CD4-positive, alpha-beta memory T cell (primary cell): ENCODE measurements around the gene KDM5C. TPM values are rescaled to one million over a fixed set of nuclear protein-coding genes. Genes with fewer than 3 reads are reported as not detected.
A peak's percentile ranks its signal among the peaks of the same experiment; 100 is the strongest.

Experiments used
- CTCF ChIA-PET: fragments of 350-600 bp; sonication (Branson Sonifier 250); formaldehyde crosslinking; loops from one replicate; lab custom pipeline; 2021; ENCODE audit warnings: inconsistent platforms; ENCODE audit not compliant: partially characterized antibody; lab: Charles Lee
- POLR2A ChIA-PET: fragments of 350-600 bp; sonication (Branson Sonifier 250); formaldehyde crosslinking; loops from one replicate; lab custom pipeline; 2021; ENCODE audit not compliant: partially characterized antibody; lab: Charles Lee
- DNase-seq, 5 donors: peaks; one replicate each; pipeline versions ENCODE4 v3.0.0 to v3.0.0-alpha.2; 2020 to 2022; ENCODE audit warnings: mixed read lengths in 1 of 5
- H3K27ac ChIP-seq: one replicate; pipeline ENCODE4 v1.7.0; 2013; ENCODE audit warnings: low read depth, low read length
- H3K27me3 ChIP-seq: 2 replicates; pipeline ENCODE4 v1.7.0; 2013; ENCODE audit warnings: mild to moderate bottlenecking, low read length, moderate library complexity; ENCODE audit not compliant: insufficient read depth
- H3K36me3 ChIP-seq: 2 replicates; pipeline ENCODE4 v1.7.0; 2013; ENCODE audit warnings: mild to moderate bottlenecking, low read length, moderate library complexity; ENCODE audit not compliant: insufficient read depth
- H3K4me1 ChIP-seq: 2 replicates; pipeline ENCODE4 v1.7.0; 2013; ENCODE audit warnings: mild to moderate bottlenecking, low read length, moderate library complexity; ENCODE audit not compliant: insufficient read depth
- H3K4me3 ChIP-seq, 2 donors: one replicate each; pipeline ENCODE4 v1.7.0; 2013; ENCODE audit warnings: low read length in 2 of 2, mild to moderate bottlenecking in 1 of 2
- H3K9me3 ChIP-seq, 2 donors: one replicate each; pipeline ENCODE4 v1.7.0; 2013; ENCODE audit warnings: low read length in 2 of 2, control low read depth in 1 of 2; ENCODE audit not compliant: control insufficient read depth in 1 of 2
- H3K27ac Mint-ChIP-seq, 7 donors: one replicate each; pipeline ENCODE4 v1.8.0; 2020 to 2021; ENCODE audit warnings: mixed read lengths in 7 of 7, mild to moderate bottlenecking in 6 of 7, inconsistent platforms in 3 of 7, moderate library complexity in 3 of 7
- H3K27me3 Mint-ChIP-seq, 2 donors: one replicate each; pipeline ENCODE4 v1.8.0; 2020 to 2021; ENCODE audit warnings: mixed read lengths in 2 of 2
- H3K36me3 Mint-ChIP-seq, 2 donors: one replicate each; pipeline ENCODE4 v1.8.0; 2020 to 2021; ENCODE audit warnings: mixed read lengths in 2 of 2, inconsistent platforms in 1 of 2, mild to moderate bottlenecking in 1 of 2
- H3K4me1 Mint-ChIP-seq, 4 donors: one replicate each; pipeline ENCODE4 v1.8.0; 2020 to 2021; ENCODE audit warnings: mixed read lengths in 4 of 4, mild to moderate bottlenecking in 1 of 4
- H3K4me3 Mint-ChIP-seq, 8 donors: one replicate each; pipeline ENCODE4 v1.8.0; 2020 to 2021; ENCODE audit warnings: mixed read lengths in 8 of 8, mild to moderate bottlenecking in 7 of 8, moderate library complexity in 6 of 8, inconsistent platforms in 3 of 8
- H3K9me3 Mint-ChIP-seq, 8 donors: one replicate each; pipeline ENCODE4 v1.8.0; 2020 to 2021; ENCODE audit warnings: mixed read lengths in 8 of 8, mild to moderate bottlenecking in 5 of 8, inconsistent platforms in 3 of 8, moderate library complexity in 1 of 8
- intact Hi-C: fragments of 100-400 bp; cut with micrococcal nuclease; formaldehyde crosslinking; loops from one replicate; pipeline ENCODE4 v1.15.1; 2023
- polyA plus RNA-seq, 2 donors: library from polyadenylated mRNA; unstranded; fragments of 300-500 nt; fragmentation: Illumina TruSeq; gene quantifications; one replicate each; pipeline ENCODE4 v1.2.3, GENCODE V29; 2021
- total RNA-seq, 2 experiments: library from RNA; stranded (reverse); gene quantifications; one replicate each; pipeline ENCODE4 v1.2.3, GENCODE V29; 2021

KDM5C gene
- total and polyA plus RNA-seq, 4 experiments from 2014 or later: 8.0 to 127 (median 73.3) TPM

- no peaks in the 10 kb centered on the region for H3K36me3 Mint-ChIP-seq
These were observed 38.6 kb upstream of the KDM5C start for GRCh38 chrX:53263597-53264094.

GRCh38 chrX:53262918-53263394 lies 37.9 kb upstream of the KDM5C start:
- H3K27ac ChIP-seq: no peak overlapping the region
- H3K4me3 ChIP-seq: no peak overlapping the region
- no peaks in the 10 kb centered on the region for H3K9me3 ChIP-seq
- intact Hi-C loops: no loop called here
- no peaks in the 10 kb centered on the region for H3K27me3 ChIP-seq
- no peaks in the 10 kb centered on the region for H3K27me3 Mint-ChIP-seq
- H3K4me3 Mint-ChIP-seq: peak overlapping the region in 2 of 8 donors; percentile 53 to 54
- no peaks in the 10 kb centered on the region for H3K36me3 ChIP-seq
- H3K4me1 Mint-ChIP-seq: peaks cover 22 to 29% (median 25%) of the 10 kb centered on the region in 4 donors
- H3K4me1 ChIP-seq: peaks cover 21% of the 10 kb centered on the region
- no peak for DNase-seq
- POLR2A ChIA-PET: interaction anchor here (0.7 kb wide), 1 partner anchor 37 kb away, joined by 3 read pairs; no protein-coding TSS in a partner anchor
- peaks cover 0 to 2% (median 0%) of the 10 kb centered on the region in 8 donors for H3K9me3 Mint-ChIP-seq
- H3K36me3 Mint-ChIP-seq: no peaks in the 10 kb centered on the region
- H3K27ac Mint-ChIP-seq: peak overlapping the region in 3 of 7 donors; percentile 34 to 52 (median 43)
- CTCF ChIA-PET: interaction anchor here (1.0 to 1.4 kb wide), 2 partner anchors 10 to 21 kb away, joined by 3 to 5 read pairs; no protein-coding TSS in a partner anchor

More at GRCh38 chrX:53263597-53264094, 38.6 kb upstream of the KDM5C start:
- ChIA-PET POLR2A (interaction anchor here (0.7 kb wide), 1 partner anchor 38 kb away, joined by 3 read pairs; no protein-coding TSS in a partner anchor), CTCF (interaction anchor here (1.4 kb wide), 1 partner anchor 21 kb away, joined by 5 read pairs; no protein-coding TSS in a partner anchor)
- Histone ChIP-seq H3K36me3 (no peaks in the 10 kb centered on the region), H3K4me3 (no peak overlapping the region), H3K4me1 (peaks cover 21% of the 10 kb centered on the region), H3K27ac (no peak overlapping the region), H3K9me3 (no peaks in the 10 kb centered on the region), H3K27me3 (no peaks in the 10 kb centered on the region)
- no peaks in the 10 kb centered on the region for H3K27me3 Mint-ChIP-seq
- no peak for DNase-seq
- peak overlapping the region in 3 of 8 donors; percentile 62 to 71 (median 65) for H3K4me3 Mint-ChIP-seq
- H3K4me1 Mint-ChIP-seq: peaks cover 22 to 29% (median 25%) of the 10 kb centered on the region in 4 donors
- H3K9me3 Mint-ChIP-seq: peaks cover 0 to 2% (median 0%) of the 10 kb centered on the region in 8 donors
- intact Hi-C loops: no loop called here
- peak overlapping the region in 2 of 7 donors; percentile 1 to 46 for H3K27ac Mint-ChIP-seq

GRCh38 chrX:53262189-53262917 lies 37.3 kb upstream of the KDM5C start:
- ChIA-PET POLR2A (no interaction called here), CTCF (interaction anchor here (1.0 to 1.4 kb wide), 2 partner anchors 9 to 22 kb away, joined by 3 to 5 read pairs; no protein-coding TSS in a partner anchor)
- Mint-ChIP-seq H3K27me3 (no peaks in the 10 kb centered on the region), H3K36me3 (no peaks in the 10 kb centered on the region), H3K9me3 (peaks cover 0 to 2% (median 0%) of the 10 kb centered on the region in 8 donors), H3K4me1 (peaks cover 22 to 29% (median 25%) of the 10 kb centered on the region in 4 donors), H3K4me3 (peak overlapping the region in 4 of 8 donors; percentile 12 to 63 (median 46)), H3K27ac (peak overlapping the region in 1 of 7 donors; percentile 34)
- intact Hi-C loops: no loop called here
- peaks cover 21% of the 10 kb centered on the region for H3K4me1 ChIP-seq
- H3K27ac ChIP-seq: no peak overlapping the region
- no peak overlapping the region for H3K4me3 ChIP-seq
- H3K36me3 ChIP-seq: no peaks in the 10 kb centered on the region
- no peaks in the 10 kb centered on the region for H3K27me3 ChIP-seq
- no peak for DNase-seq
- no peaks in the 10 kb centered on the region for H3K9me3 ChIP-seq

GRCh38 chrX:53261355-53261972 lies 36.5 kb upstream of the KDM5C start:
- Mint-ChIP-seq H3K27me3 (no peaks in the 10 kb centered on the region), H3K27ac (peak overlapping the region in 2 of 7 donors; percentile 12 to 16), H3K4me1 (peaks cover 22 to 29% (median 25%) of the 10 kb centered on the region in 4 donors), H3K4me3 (peak overlapping the region in 2 of 8 donors; percentile 1 to 11), H3K9me3 (peaks cover 0 to 2% (median 0%) of the 10 kb centered on the region in 8 donors), H3K36me3 (no peaks in the 10 kb centered on the region)
- no peak overlapping the region for H3K27ac ChIP-seq
- no peaks in the 10 kb centered on the region for H3K36me3 ChIP-seq
- intact Hi-C loops: no loop called here
- ChIA-PET CTCF (interaction anchor here (1.0 kb wide), 1 partner anchor 8 kb away, joined by 3 read pairs; no protein-coding TSS in a partner anchor), POLR2A (no interaction called here)
- peaks cover 21% of the 10 kb centered on the region for H3K4me1 ChIP-seq
- H3K27me3 ChIP-seq: no peaks in the 10 kb centered on the region
- DNase-seq: peak in 3 of 5 donors; percentile 4 to 8 (median 7)
- H3K4me3 ChIP-seq: no peak overlapping the region
- no peaks in the 10 kb centered on the region for H3K9me3 ChIP-seq

- Mint-ChIP-seq H3K27ac (no peak overlapping the region), H3K9me3 (peaks cover 0 to 2% (median 0%) of the 10 kb centered on the region in 8 donors), H3K4me3 (no peak overlapping the region), H3K4me1 (peaks cover 22 to 29% (median 25%) of the 10 kb centered on the region in 4 donors), H3K27me3 (no peaks in the 10 kb centered on the region), H3K36me3 (no peaks in the 10 kb centered on the region)
- no peak overlapping the region for H3K27ac ChIP-seq
- no peak for DNase-seq
- no peaks in the 10 kb centered on the region for H3K27me3 ChIP-seq
- intact Hi-C loops: no loop called here
- ChIA-PET POLR2A (no interaction called here), CTCF (no interaction called here)
- no peaks in the 10 kb centered on the region for H3K9me3 ChIP-seq
- peaks cover 21% of the 10 kb centered on the region for H3K4me1 ChIP-seq
- no peak overlapping the region for H3K4me3 ChIP-seq
- H3K36me3 ChIP-seq: no peaks in the 10 kb centered on the region
These were observed 35.8 kb upstream of the KDM5C start for GRCh38 chrX:53260836-53261235.

- no peaks in the 10 kb centered on the region for H3K36me3 ChIP-seq
- Mint-ChIP-seq H3K36me3 (no peaks in the 10 kb centered on the region), H3K4me1 (peaks cover 12 to 17% (median 14%) of the 10 kb centered on the region in 4 donors), H3K4me3 (no peak overlapping the region), H3K9me3 (peaks cover 0 to 3% (median 0%) of the 10 kb centered on the region in 8 donors), H3K27ac (no peak overlapping the region), H3K27me3 (no peaks in the 10 kb centered on the region)
- H3K4me3 ChIP-seq: no peak overlapping the region
- POLR2A ChIA-PET: no interaction called here
- H3K27ac ChIP-seq: no peak overlapping the region
- CTCF ChIA-PET: interaction anchor here (1.0 to 1.9 kb wide), 3 partner anchors 12 to 53 kb away, joined by 3 to 4 read pairs (median 4); no protein-coding TSS in a partner anchor
- no peak for DNase-seq
- H3K9me3 ChIP-seq: no peaks in the 10 kb centered on the region
- peaks cover 15% of the 10 kb centered on the region for H3K4me1 ChIP-seq
- intact Hi-C loops: no loop called here
- no peaks in the 10 kb centered on the region for H3K27me3 ChIP-seq
These were observed 32.8 kb upstream of the KDM5C start for GRCh38 chrX:53257670-53258423.
